ENCODE measurements around the gene ETS2.

Gene ETS2

GRCh38 chr21:38777531-38777930 is 28.2 kb upstream of the ETS2 start:
- in situ Hi-C loops (cut with HindIII; ENCODE audit: low sequenced_read_pairs): no loop called here

- in situ Hi-C loops (cut with HindIII; ENCODE audit: low sequenced_read_pairs): no loop called here
Observed at GRCh38 chr21:38780879-38781278, 24.9 kb upstream of the ETS2 start.

DNA sequence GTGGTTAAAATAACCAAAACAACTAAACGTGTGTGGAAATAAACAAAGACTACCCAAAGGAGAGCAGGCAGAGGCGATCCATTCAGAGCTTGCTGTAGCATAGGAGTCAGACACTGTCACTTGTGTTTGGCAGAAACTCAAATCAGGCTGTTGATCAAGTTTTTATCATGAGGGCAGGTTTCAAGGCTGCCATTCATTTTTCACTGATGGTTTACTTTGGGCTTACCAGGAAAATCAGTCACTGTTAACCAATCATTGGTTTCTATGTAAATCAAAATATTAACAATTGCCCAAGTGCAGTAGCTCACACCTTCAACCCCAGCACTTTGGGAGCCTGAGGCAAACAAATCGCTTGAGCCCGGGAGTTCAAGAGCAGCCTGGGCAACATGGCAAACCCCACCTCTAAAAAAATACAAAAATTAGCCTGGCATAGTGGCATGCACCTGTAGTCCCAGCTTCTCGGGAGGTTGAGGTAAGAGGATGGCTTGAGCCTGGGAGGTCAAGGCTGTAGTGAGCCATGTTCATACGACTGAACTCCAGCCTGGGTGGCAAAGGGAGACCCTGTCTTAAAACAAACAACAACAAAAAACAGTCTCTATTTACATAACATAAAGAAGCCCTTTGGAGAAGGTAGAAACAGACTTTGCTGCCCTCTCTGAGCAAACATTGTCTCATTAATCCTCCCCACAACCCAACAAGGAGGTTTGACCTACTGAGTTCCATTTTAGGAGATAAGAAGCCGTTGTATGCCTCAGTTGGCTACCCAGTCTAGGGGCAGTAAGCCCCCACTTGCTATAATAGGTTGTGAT is 21.1 kb upstream of the ETS2 start:
- in situ Hi-C loops (cut with HindIII; ENCODE audit: low sequenced_read_pairs): no loop called here

- in situ Hi-C loops (cut with HindIII; ENCODE audit: low sequenced_read_pairs): no loop called here
Observed at GRCh38 chr21:38785483-38785882, 20.2 kb upstream of the ETS2 start.

DNA sequence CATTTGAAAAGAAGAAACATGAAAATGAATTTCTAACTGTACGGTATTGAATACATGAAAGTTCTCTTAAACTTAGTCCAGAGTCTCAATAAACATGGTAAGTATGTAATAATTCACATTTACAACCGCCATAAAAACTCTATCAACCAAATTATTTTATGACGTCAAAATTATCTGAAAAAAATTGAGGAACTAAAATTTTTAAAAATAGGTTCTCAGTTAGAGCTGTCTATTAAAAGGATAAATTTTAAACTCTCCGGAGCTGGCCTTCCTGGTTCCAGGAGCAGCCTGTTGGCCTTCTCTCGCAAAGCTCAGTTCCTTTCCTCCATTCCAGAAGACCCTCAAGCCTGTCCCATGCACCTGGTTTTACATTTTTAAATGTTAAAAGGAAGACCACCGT is 18.7 kb upstream of the ETS2 start:
- in situ Hi-C loops (cut with HindIII; ENCODE audit: low sequenced_read_pairs): no loop called here

GRCh38 chr21:38787461-38788274 is 18.1 kb upstream of the ETS2 start:
- in situ Hi-C loops (cut with HindIII; ENCODE audit: low sequenced_read_pairs): no loop called here

DNA sequence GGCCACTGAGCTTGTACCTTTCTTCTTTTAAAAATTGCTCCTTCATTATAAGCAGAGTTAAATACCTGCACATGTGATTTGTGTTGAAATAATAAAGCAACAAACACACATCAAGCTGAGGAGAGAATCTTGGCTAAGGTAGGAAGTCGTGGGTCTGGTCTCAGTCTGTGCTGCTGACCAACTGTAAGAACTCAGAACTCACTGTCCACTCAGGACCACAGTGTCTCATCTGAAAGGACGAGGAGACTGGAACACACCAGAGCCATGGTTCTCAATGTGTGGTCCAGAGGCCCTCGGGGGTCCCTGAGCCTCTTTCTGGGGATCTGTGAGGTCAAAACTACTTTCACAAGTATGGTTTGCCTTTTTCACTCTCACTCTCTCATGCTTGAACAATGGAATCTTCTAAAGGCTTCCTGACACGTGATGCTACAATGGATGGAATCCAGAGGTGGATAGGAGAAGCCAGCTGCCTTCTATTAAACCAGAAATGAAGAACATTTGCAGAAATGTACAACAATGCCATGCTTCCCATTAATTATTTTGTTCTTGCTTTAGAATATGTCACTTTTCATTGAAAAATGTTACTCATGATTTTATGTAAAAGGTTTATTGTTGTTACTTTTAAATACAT is 17.3 kb upstream of the ETS2 start:
- in situ Hi-C loops (cut with HindIII; ENCODE audit: low sequenced_read_pairs): no loop called here

- in situ Hi-C loops (cut with HindIII; ENCODE audit: low sequenced_read_pairs): no loop called here
Observed at GRCh38 chr21:38789275-38789674, 16.5 kb upstream of the ETS2 start.

DNA sequence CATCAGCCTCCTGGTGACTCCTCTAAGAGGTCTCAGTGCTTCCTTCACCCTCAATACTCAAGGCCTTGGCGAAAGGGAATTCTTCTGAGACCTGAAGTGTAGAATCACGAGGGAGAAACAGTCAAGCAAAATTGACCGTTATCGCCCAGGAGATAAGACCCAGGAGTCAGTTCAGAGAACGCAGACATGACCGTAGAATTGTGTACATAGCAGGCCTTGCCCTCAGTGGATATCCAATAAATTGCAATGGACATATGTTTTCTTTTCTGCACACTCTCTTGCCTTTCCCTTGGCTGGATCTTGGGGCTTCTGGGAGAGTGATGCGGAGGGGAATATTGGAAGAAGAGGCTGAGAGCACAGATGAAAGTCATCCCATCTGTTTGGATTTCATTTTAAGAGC is 15.7 kb upstream of the ETS2 start:
- in situ Hi-C loops (cut with HindIII; ENCODE audit: low sequenced_read_pairs): no loop called here

- in situ Hi-C loops (cut with HindIII; ENCODE audit: low sequenced_read_pairs): no loop called here
Observed at GRCh38 chr21:38790961-38791360, 14.8 kb upstream of the ETS2 start.

DNA sequence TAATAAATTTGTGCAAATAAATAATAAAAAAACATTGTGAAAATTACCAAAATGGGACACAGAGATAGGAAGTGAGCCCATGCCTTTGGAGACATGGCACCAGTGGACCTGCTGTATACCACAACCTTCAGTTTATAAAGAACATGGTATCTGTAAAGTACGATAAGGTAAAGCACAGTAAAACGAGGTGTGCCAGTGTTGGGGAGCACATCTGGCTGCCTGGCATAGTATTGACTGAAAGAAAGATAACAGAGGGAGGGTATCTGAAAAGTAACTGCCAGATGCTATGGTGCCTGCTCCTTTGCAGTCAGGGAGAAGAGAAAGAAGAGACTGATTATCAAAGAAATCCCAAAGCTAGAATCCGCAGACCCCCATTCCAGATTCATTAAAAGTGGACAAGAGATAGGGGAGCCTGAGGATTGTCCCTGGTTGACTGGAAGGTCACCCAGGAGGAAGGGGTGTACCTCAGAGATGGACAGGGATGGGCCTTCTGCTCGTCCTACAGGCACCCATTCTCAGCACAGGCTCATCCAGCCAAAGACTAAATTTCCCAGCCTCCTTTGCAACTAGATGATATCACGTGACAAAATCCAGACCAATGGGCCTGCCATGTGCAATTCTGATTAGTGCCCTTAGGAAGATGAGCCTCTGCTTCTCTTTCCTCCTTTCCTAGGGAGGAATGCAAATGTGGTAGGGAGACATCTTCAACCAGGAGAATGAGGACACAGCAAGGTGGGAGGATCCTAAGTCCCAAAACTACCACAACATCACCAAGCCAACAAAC is 12.9 kb upstream of the ETS2 start:
- in situ Hi-C loops (cut with HindIII; ENCODE audit: low sequenced_read_pairs): no loop called here

- in situ Hi-C loops (cut with HindIII; ENCODE audit: low sequenced_read_pairs): no loop called here
Observed at GRCh38 chr21:38793926-38794713, 11.6 kb upstream of the ETS2 start.

DNA sequence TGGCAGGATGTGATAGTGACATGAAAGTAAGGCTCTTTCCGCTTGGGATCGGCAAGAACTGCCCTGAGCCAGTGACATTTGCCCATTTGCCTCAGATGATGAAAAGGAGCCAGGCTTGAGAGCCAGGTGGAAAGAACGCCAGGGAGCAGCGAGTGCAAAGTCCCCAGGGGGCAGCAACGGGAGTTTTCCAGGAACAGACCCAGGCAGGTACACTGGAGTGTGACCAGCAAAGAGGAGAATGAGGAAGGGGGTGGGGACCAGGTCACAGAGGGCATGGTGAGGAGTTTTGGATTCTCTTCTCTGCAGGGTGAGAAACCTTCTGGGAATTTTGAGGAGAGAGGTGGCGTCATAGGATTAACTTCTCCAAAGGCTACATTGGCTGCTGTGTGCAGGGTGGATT is 10.8 kb upstream of the ETS2 start:
- in situ Hi-C loops (cut with HindIII; ENCODE audit: low sequenced_read_pairs): no loop called here

- in situ Hi-C loops (cut with HindIII; ENCODE audit: low sequenced_read_pairs): no loop called here
Observed at GRCh38 chr21:38795475-38795874, 10.3 kb upstream of the ETS2 start.

GRCh38 chr21:38796424-38796823 is 9.3 kb upstream of the ETS2 start:
- in situ Hi-C loops (cut with HindIII; ENCODE audit: low sequenced_read_pairs): no loop called here

GRCh38 chr21:38797470-38797869 is 8.3 kb upstream of the ETS2 start:
- in situ Hi-C loops (cut with HindIII; ENCODE audit: low sequenced_read_pairs): no loop called here

- in situ Hi-C loops (cut with HindIII; ENCODE audit: low sequenced_read_pairs): no loop called here
Observed at GRCh38 chr21:38798081-38798480, 7.6 kb upstream of the ETS2 start.

DNA sequence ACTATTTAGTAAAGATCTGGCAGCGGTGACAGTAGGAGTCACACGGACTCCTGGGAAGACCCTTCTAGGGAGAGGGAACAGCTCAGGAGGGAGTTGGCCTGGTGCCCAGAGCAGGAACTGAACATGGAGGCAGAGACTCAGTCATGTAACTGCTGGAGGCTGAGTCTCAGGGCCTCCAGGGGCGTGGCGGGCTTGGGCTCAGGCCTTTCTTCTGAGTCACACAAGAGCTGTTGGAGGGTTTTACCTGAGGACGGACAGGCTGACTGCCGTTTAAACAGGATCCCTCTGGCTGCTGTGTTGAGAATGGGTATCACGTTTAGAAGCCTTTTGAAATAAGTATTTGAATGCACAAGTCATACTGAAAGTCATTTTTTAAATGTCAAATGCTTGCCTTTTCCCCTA is 7.2 kb upstream of the ETS2 start:
- in situ Hi-C loops (cut with HindIII; ENCODE audit: low sequenced_read_pairs): no loop called here

DNA sequence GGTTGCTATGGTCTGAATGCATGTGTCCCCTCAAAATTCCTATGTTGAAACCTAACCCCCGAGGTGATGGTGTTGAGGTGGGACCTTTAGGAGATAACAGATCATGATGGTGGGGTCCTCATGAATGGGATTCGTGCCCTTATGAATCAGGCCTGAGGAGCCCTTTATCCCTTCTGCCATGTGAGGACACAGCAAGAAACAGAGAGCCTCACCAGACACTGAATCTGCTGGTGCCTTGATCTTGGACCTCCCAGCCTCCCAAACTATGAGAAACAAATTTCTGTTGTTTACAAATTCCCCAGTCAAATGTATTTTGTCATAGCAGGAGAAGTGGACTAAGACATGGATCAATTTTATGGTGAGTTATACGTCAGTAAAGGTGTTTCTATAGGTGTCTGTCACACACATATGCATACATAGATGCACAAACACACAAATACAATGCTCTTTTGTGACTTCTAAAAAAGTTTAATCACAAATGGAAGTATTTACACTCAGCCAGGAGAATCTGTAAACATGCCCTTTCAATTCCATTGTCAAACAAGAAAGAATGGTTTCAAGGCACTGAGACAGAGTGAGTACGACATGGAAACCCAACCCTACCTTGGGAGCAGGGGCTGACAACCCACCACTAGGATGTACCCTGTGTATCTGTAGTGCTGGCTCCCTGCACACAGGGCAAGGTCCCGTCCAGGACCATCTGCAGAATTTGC is 5.5 kb upstream of the ETS2 start:
- in situ Hi-C loops (cut with HindIII; ENCODE audit: low sequenced_read_pairs): no loop called here
